B cell (primary cell): Measurements from ENCODE around the gene SLC39A11. TPM values are rescaled to one million over a fixed set of nuclear protein-coding genes. Genes with fewer than 3 reads are reported as not detected.
"Not testable (repeated sequence)": the region's sequence is repeated elsewhere in the genome, so short reads cannot be mapped to it uniquely, and the experiment has no call there.

Source experiments
- ATAC-seq: fragments of 200-7000 bp; cut with Tn5 transposase; one replicate; pipeline ENCODE4 v1.10.0; 2021; ENCODE audit warnings: low read depth, mild to moderate bottlenecking, moderate number of reproducible peaks, moderate library complexity
- CTCF ChIA-PET: fragments of 350-600 bp; sonication (Branson Sonifier 250); formaldehyde crosslinking; loops from one replicate; lab custom pipeline; 2021; ENCODE audit warnings: antibody characterized with exemption, inconsistent platforms; lab: Charles Lee
- POLR2A ChIA-PET: fragments of 350-600 bp; sonication (Branson Sonifier 250); formaldehyde crosslinking; loops from one replicate; lab custom pipeline; 2021; ENCODE audit warnings: antibody characterized with exemption; lab: Charles Lee
- DNase-seq: peaks from one replicate; pipeline ENCODE4 v3.0.0; 2013
- H2AFZ ChIP-seq: 2 replicates; pipeline ENCODE4 v1.6.1; 2012; ENCODE audit warnings: mild to moderate bottlenecking, low read depth, low read length; ENCODE audit not compliant: insufficient read depth, poor library complexity, severe bottlenecking
- H3K27ac ChIP-seq, 2 donors: 1 replicate in 1 of 2; 2 replicates in 1 of 2; pipeline ENCODE4 v1.5.1; 2012 to 2013; ENCODE audit warnings: low read length in 2 of 2, mild to moderate bottlenecking in 2 of 2, moderate library complexity in 1 of 2
- H3K27me3 ChIP-seq, 4 experiments: fragments of 200-600 bp in 1 of 4; sonication (generic) in 1 of 4; replicated peaks in 1 of 4; 1 replicate in 2 of 4; 2 replicates in 2 of 4; pipeline versions ENCODE4 v1.6.1 to v1.7.0; 2013 to 2016; ENCODE audit warnings: low read length in 3 of 4, mild to moderate bottlenecking in 2 of 4, mixed read lengths in 1 of 4, moderate library complexity in 1 of 4; ENCODE audit not compliant: insufficient read depth in 4 of 4, control insufficient read depth in 3 of 4; ENCODE audit errors: control extremely low read depth in 1 of 4
- H3K36me3 ChIP-seq, 2 experiments: replicated peaks in 1 of 2; 1 replicate in 1 of 2; 2 replicates in 1 of 2; pipeline versions ENCODE4 v1.6.1 to v1.7.1; 2013; ENCODE audit warnings: low read length in 1 of 2; ENCODE audit not compliant: insufficient read depth in 2 of 2, control insufficient read depth in 1 of 2; ENCODE audit errors: control extremely low read depth in 1 of 2, extremely low read depth in 1 of 2
- H3K4me1 ChIP-seq, 2 donors: fragments of 200-600 bp in 1 of 2; sonication (generic) in 1 of 2; 1 replicate in 1 of 2; 2 replicates in 1 of 2; pipeline versions ENCODE4 v1.5.1 to v1.6.1; 2013 to 2017; ENCODE audit warnings: low read length in 2 of 2; ENCODE audit not compliant: control insufficient read depth in 2 of 2, insufficient read depth in 2 of 2
- H3K4me2 ChIP-seq: replicated peaks from 2 replicates; pipeline ENCODE3; 2012; ENCODE audit warnings: mild to moderate bottlenecking, low read depth, low read length; ENCODE audit not compliant: poor library complexity, severe bottlenecking
- H3K4me3 ChIP-seq, 5 experiments: fragments of 200-600 bp in 1 of 5; sonication (generic) in 1 of 5; 1 replicate in 3 of 5; 2 replicates in 2 of 5; pipeline versions ENCODE4 v1.5.1 to v1.7.0; 2011 to 2016; ENCODE audit warnings: low read length in 4 of 5, mild to moderate bottlenecking in 4 of 5, low read depth in 2 of 5, control low read depth in 1 of 5, moderate library complexity in 1 of 5; ENCODE audit not compliant: insufficient read depth in 1 of 5; ENCODE audit errors: control extremely low read depth in 1 of 5, extremely low read depth in 1 of 5
- H3K79me2 ChIP-seq: fragments of 200-600 bp; sonication (generic); one replicate; pipeline ENCODE4 v1.6.0; 2016; ENCODE audit warnings: low read length; ENCODE audit not compliant: control insufficient read depth, insufficient read depth
- H3K9ac ChIP-seq: fragments of 200-600 bp; sonication (generic); 2 replicates; pipeline ENCODE4 v1.6.1; 2017; ENCODE audit warnings: mild to moderate bottlenecking, low read length, moderate library complexity
- H3K9me3 ChIP-seq, 3 donors: one replicate each; pipeline versions ENCODE4 v1.6.1 to v1.7.1; 2013; ENCODE audit warnings: low read length in 2 of 3; ENCODE audit not compliant: control insufficient read depth in 2 of 3, insufficient read depth in 1 of 3; ENCODE audit errors: control extremely low read depth in 1 of 3
- H4K20me1 ChIP-seq: 2 replicates; pipeline ENCODE4 v1.6.0; 2012; ENCODE audit warnings: mild to moderate bottlenecking, low read length; ENCODE audit not compliant: insufficient read depth, control insufficient read depth, poor library complexity, severe bottlenecking
- H3K27ac Mint-ChIP-seq: one replicate; pipeline ENCODE4 v1.8.0; 2021; ENCODE audit warnings: mixed read lengths
- H3K27me3 Mint-ChIP-seq: one replicate; pipeline ENCODE4 v1.8.0; 2021; ENCODE audit warnings: mixed read lengths
- H3K4me1 Mint-ChIP-seq: one replicate; pipeline ENCODE4 v1.8.0; 2021; ENCODE audit warnings: mixed read lengths
- H3K4me3 Mint-ChIP-seq: one replicate; pipeline ENCODE4 v1.8.0; 2021; ENCODE audit warnings: mixed read lengths
- H3K9me3 Mint-ChIP-seq: one replicate; pipeline ENCODE4 v1.8.0; 2022; ENCODE audit warnings: mixed read lengths; ENCODE audit not compliant: insufficient read depth
- CTCF ChIP-seq: fragments of 200-600 bp; IDR thresholded peaks from one replicate; pipeline ENCODE4 v1.8.0; 2022; ENCODE audit warnings: antibody characterized with exemption, mild to moderate bottlenecking
- EZH2 ChIP-seq: IDR thresholded peaks from 2 replicates; pipeline ENCODE4 v1.6.1; 2012; ENCODE audit warnings: borderline replicate concordance, low read depth, mild to moderate bottlenecking, moderate library complexity, low read length; ENCODE audit not compliant: insufficient read depth, poor library complexity, severe bottlenecking
- WGBS: methylation state at CpG from one replicate; pipeline ENCODE4 v1.1.5; 2013; ENCODE audit warnings: missing lambda C conversion rate; ENCODE audit not compliant: insufficient coverage; 5-methylcytosine and 5-hydroxymethylcytosine counted together
- intact Hi-C: fragments of 100-400 bp; cut with micrococcal nuclease; formaldehyde crosslinking; loops from one replicate; pipeline ENCODE4 v1.10.0; 2022
- polyA plus RNA-seq: library from polyadenylated mRNA; depleted of rRNA; stranded (reverse); fragments of >200 nt; gene quantifications from 2 replicates; pipeline ENCODE4 v1.2.3, GENCODE V29; 2012
- total RNA-seq, 2 donors: library from RNA; stranded (reverse); fragments of 120-200 nt in 1 of 2; gene quantifications; 1 replicate in 1 of 2; 2 replicates in 1 of 2; pipeline versions ENCODE4 v1.2.3 to v1.2.4, GENCODE V29; 2013 to 2022

SLC39A11 gene
- total and polyA plus RNA-seq, 2 donors (not counting 1 experiment from before 2014, with no cell fraction given) = 6.9 to 39.6 TPM

GRCh38 chr17:73060721-73061120, 31.8 kb downstream of the SLC39A11 start:
- Mint-ChIP-seq H3K27ac (no peak overlapping the region), H3K27me3 (no peaks in the 10 kb centered on the region), H3K4me1 (no peaks in the 10 kb centered on the region), H3K9me3 (no peaks in the 10 kb centered on the region), H3K4me3 (no peak overlapping the region)
- Histone ChIP-seq H3K36me3 (no peaks in the 10 kb centered on the region), H3K4me3 (no peak overlapping the region), H3K9ac (no peak overlapping the region), H3K27me3 (no peaks in the 10 kb centered on the region), H3K4me2 (no peak overlapping the region), H3K9me3 (no peaks in the 10 kb centered on the region), H3K27ac (no peak overlapping the region), H2AFZ (no peak overlapping the region), H4K20me1 (no peaks in the 10 kb centered on the region), H3K4me1 (no peaks in the 10 kb centered on the region), H3K79me2 (no peaks in the 10 kb centered on the region)
- intact Hi-C loops = no loop called here
- ChIA-PET POLR2A (no interaction called here), CTCF (interaction anchor here (0.7 kb wide), 1 partner anchor 7 kb away, joined by 5 read pairs; no protein-coding TSS in a partner anchor)
- DNase-seq = no peak
- no peak for TF ChIP-seq CTCF
- TF ChIP-seq EZH2 = no peak
- no peak for ATAC-seq
- 97% methylated on average over 4 of the region's 7 CpGs for WGBS

- H3K4me3 Mint-ChIP-seq, H3K36me3 ChIP-seq, H3K4me2 ChIP-seq, CTCF ChIA-PET, H3K79me2 ChIP-seq, H3K9me3 ChIP-seq, H3K4me1 ChIP-seq, ATAC-seq, H3K27ac Mint-ChIP-seq, H2AFZ ChIP-seq, H3K27me3 Mint-ChIP-seq, H3K27ac ChIP-seq, H3K4me1 Mint-ChIP-seq, H3K9ac ChIP-seq, H3K9me3 Mint-ChIP-seq, POLR2A ChIA-PET, intact Hi-C loops, DNase-seq, H3K4me3 ChIP-seq, H3K27me3 ChIP-seq, H4K20me1 ChIP-seq: not testable (repeated sequence)
- 97% methylated on average over 4 of the region's 4 CpGs for WGBS
Observed at GRCh38 chr17:73059713-73060112, 32.8 kb downstream of the SLC39A11 start.
